Subcutaneous abdominal adipose tissue (tissue), 5 donors: ENCODE measurements around the gene RIMBP2.

Source experiments
- H3K27ac ChIP-seq: one replicate; pipeline ENCODE4 v1.7.0; 2013; ENCODE audit warnings: low read depth, mild to moderate bottlenecking, inconsistent platforms, low read length, moderate library complexity
- H3K27me3 ChIP-seq, 5 donors: one replicate each; pipeline ENCODE4 v1.7.0; 2013; ENCODE audit warnings: low read length in 5 of 5, inconsistent platforms in 1 of 5; ENCODE audit not compliant: control insufficient read depth in 5 of 5, insufficient read depth in 4 of 5
- H3K36me3 ChIP-seq, 5 donors: one replicate each; pipeline ENCODE4 v1.7.0; 2013; ENCODE audit warnings: low read length in 5 of 5; ENCODE audit not compliant: control insufficient read depth in 5 of 5, insufficient read depth in 5 of 5
- H3K4me1 ChIP-seq, 5 donors: one replicate each; pipeline ENCODE4 v1.7.0; 2013; ENCODE audit warnings: low read length in 5 of 5, mild to moderate bottlenecking in 3 of 5, moderate library complexity in 1 of 5; ENCODE audit not compliant: control insufficient read depth in 5 of 5, insufficient read depth in 5 of 5
- H3K4me3 ChIP-seq, 5 donors: one replicate each; pipeline ENCODE4 v1.7.0; 2013; ENCODE audit warnings: low read length in 5 of 5, low read depth in 1 of 5
- H3K9ac ChIP-seq, 5 donors: one replicate each; pipeline ENCODE4 v1.7.0; 2013; ENCODE audit warnings: low read length in 5 of 5, mild to moderate bottlenecking in 4 of 5, moderate library complexity in 3 of 5
- H3K9me3 ChIP-seq, 5 donors: one replicate each; pipeline ENCODE4 v1.7.0; 2013; ENCODE audit warnings: low read length in 5 of 5; ENCODE audit not compliant: control insufficient read depth in 5 of 5
- donor health status: healthy.
- donor health status: healthy.
- donor health status: healthy.
- donor health status: healthy.
- donor health status: healthy.

RIMBP2 gene

DNA sequence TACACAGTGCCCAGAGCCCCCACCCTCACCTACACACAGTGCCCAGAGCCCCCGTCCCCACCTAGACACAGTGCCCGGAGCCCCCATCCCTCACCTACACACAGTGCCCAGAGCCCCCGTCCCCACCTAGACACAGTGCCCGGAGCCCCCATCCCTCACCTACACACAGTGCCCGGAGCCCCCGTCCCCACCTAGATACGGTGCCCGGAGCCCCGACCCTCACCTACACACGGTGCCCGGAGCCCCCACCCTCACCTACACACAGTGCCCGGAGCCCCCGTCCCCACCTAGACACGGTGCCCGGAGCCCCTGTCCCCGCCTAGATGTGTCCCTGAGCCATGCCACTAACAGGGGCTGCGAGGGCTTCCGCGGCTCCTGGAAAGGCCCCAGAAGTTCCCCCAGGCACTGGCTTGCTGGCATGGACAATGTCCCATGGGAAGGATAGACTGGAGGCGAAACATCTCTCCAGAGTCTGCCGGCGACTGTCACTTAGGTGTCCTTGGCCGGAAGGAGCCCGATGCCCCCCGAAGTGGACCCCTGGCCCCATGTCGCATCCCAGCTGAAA, 232.4 kb downstream of the RIMBP2 start:
- Histone ChIP-seq H3K27ac (no peak overlapping the region), H3K9me3 (peaks cover 0 to 4% (median 0%) of the 10 kb centered on the region in 5 donors), H3K4me1 (no peaks in the 10 kb centered on the region)

DNA sequence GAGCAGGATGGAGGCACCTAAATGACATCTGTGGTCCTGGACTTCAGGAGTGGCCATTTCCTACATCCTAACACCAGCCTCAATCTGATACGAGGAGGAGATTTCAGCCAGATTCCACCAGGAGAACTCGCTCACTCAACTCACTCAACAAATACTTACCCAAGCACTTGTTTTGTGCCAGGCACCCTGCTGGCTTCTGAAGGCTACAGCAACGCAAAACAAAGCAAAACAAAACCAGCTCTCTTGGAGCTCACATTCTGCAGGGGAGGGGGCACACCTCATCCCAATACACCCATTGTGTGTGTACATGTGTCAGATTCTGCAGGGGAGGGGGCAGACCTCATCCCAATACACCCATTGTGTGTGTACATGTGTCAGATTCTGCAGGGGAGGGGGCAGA, 233.7 kb downstream of the RIMBP2 start:
- Histone ChIP-seq H3K27ac (no peak overlapping the region), H3K9me3 (peaks cover 0 to 4% (median 0%) of the 10 kb centered on the region in 5 donors), H3K4me3 (no peak overlapping the region), H3K36me3 (no peaks in the 10 kb centered on the region), H3K9ac (no peak overlapping the region), H3K27me3 (peaks cover 4 to 26% (median 17%) of the 10 kb centered on the region in 5 donors), H3K4me1 (no peaks in the 10 kb centered on the region)

More for the DNA sequence above, 232.4 kb downstream of the RIMBP2 start:
- Histone ChIP-seq H3K27me3 (peaks cover 4 to 26% (median 17%) of the 10 kb centered on the region in 5 donors), H3K4me3 (no peak overlapping the region), H3K36me3 (no peaks in the 10 kb centered on the region), H3K9ac (no peak overlapping the region)

- H3K4me3 ChIP-seq, result no peak overlapping the region
- no peak overlapping the region for H3K9ac ChIP-seq
- H3K4me1 ChIP-seq, result no peaks in the 10 kb centered on the region
- no peaks in the 10 kb centered on the region for H3K36me3 ChIP-seq
- no peak overlapping the region for H3K27ac ChIP-seq
- no peaks in the 10 kb centered on the region for H3K9me3 ChIP-seq
- H3K27me3 ChIP-seq, result peaks cover 4 to 28% (median 17%) of the 10 kb centered on the region in 5 donors
Observed at GRCh38 chr12:130481392-130481879, 234.7 kb downstream of the RIMBP2 start.

DNA sequence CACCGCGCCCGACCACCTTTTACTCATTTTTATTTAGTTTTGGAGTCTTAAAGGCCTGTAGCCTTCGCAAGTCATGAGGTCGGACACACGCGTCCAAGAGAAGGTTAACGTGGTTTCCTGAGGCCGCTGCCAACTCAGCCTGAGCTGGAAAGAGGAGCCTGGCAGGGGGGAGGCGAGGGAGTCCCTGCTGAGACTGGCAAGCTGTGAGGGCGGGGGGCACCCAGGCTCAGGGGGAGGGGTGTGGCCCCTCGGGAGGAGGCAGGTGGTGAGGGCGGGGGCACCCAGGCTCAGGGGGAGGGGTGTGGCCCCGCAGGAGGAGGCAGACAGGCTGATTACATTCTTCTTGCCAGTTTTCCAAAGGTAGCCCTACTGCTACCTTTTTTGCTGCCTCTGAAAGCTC, 235.2 kb downstream of the RIMBP2 start:
- no peaks in the 10 kb centered on the region for H3K36me3 ChIP-seq
- peaks cover 4 to 30% (median 19%) of the 10 kb centered on the region in 5 donors for H3K27me3 ChIP-seq
- no peak overlapping the region for H3K4me3 ChIP-seq
- no peak overlapping the region for H3K27ac ChIP-seq
- H3K4me1 ChIP-seq, result no peaks in the 10 kb centered on the region
- H3K9ac ChIP-seq, result no peak overlapping the region
- no peaks in the 10 kb centered on the region for H3K9me3 ChIP-seq

DNA sequence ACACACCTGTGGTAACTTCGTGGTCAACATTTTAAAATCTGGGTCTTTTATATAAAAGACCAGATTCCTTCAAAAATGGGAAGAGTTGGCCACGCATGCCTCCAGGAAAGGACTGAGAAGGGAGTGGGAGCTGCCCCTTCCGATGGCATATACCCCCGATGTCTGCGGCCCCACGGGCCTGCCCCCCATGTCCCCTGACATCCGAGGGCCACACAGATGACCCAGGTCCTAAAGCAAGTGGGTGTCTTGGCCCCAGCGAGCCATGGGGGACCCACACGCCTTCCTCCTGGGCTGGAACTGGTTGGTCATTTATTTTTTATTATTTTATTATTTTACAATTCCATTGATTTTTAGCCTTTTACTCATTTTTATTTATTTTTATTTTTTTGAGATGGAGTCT, 235.9 kb downstream of the RIMBP2 start:
- no peak overlapping the region for H3K9ac ChIP-seq
- H3K4me3 ChIP-seq, result no peak overlapping the region

DNA sequence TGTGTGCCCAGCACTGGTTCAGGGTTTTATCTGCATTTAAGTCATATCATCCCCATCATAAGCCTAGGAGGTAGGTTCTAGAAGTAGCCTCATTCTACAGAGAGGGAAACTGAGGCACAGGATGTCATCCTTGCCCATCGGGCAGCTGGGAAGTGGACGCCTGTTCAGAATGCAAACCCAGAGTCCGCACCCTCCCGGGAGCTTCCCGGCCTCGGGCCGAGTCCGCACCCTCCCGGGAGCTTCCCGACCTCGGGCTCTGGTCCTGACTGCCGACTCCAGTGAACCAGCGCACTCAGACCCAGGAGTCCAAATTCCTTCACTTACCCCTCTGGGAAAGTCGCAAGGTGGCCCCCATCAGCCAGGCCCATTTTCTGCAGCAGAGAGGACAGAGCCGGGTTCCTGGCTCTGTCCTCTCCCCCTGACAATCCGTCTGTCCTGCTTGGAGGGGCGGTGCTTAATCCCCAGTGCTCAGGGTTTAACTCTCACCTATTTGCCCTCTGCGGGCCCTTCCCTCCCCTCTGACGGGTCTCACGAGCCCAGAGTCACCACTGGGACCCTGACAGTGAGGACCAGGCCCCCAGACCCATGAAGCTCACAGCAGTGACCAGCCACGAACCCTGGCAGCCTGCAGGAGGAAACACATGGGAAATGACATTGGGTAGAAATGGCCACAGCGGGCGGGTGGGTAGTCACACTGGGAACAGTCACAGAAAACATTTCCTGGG, 236.5 kb downstream of the RIMBP2 start:
- peaks cover 4 to 27% (median 17%) of the 10 kb centered on the region in 5 donors for H3K27me3 ChIP-seq
- no peak overlapping the region for H3K27ac ChIP-seq
- H3K4me3 ChIP-seq, result no peak overlapping the region
- H3K9ac ChIP-seq, result no peak overlapping the region
- H3K9me3 ChIP-seq, result no peaks in the 10 kb centered on the region
- no peaks in the 10 kb centered on the region for H3K36me3 ChIP-seq
- H3K4me1 ChIP-seq, result no peaks in the 10 kb centered on the region

More for the DNA sequence above, 235.9 kb downstream of the RIMBP2 start:
- Histone ChIP-seq H3K27me3 (peaks cover 4 to 27% (median 18%) of the 10 kb centered on the region in 5 donors), H3K4me1 (no peaks in the 10 kb centered on the region), H3K36me3 (no peaks in the 10 kb centered on the region), H3K27ac (no peak overlapping the region), H3K9me3 (no peaks in the 10 kb centered on the region)

DNA sequence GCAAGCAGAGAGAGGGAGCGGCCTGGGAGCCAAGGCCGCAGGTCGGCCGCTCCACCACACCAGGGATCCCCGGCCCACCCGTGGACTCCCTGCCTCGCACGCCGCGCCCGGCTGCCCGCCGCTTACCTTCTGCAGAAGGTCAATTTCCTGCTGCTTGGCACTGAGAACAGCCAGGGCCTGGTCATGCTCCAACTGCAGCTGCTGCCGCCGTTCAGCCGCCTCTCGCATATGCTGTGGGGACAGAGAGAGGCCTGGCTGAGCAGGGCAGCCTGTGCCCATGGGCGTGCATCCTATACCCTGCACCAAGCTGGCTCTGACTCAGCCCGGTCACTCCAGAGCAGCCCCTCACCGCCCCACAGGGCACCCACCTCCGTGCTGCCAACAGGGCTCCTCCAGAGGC, 237.3 kb downstream of the RIMBP2 start:
- H3K27ac ChIP-seq, result no peak overlapping the region
- no peak overlapping the region for H3K4me3 ChIP-seq
- peaks cover 0 to 22% (median 17%) of the 10 kb centered on the region in 5 donors for H3K27me3 ChIP-seq
- H3K36me3 ChIP-seq, result no peaks in the 10 kb centered on the region
- H3K4me1 ChIP-seq, result no peaks in the 10 kb centered on the region
- H3K9me3 ChIP-seq, result no peaks in the 10 kb centered on the region
- H3K9ac ChIP-seq, result no peak overlapping the region

DNA sequence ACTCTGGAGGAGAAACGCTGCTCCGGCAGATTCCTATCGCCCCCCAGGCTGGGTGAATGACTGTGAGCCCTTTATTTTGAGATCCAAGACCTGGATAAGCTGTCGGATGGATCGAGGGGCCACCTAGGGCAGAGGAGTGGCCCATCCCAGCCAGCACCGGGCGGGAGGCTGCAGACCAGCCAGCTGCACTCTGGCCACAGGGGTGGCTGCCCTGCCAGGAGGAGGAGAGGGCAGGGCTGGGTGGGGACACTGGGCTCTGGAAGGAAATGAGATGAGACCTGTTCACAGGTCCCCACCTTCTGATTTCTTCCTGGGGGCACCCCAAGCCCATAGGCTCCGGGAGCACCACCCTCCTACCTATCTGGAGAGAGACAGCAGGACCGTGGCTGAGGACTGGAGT, 238.4 kb downstream of the RIMBP2 start:
- Histone ChIP-seq H3K4me1 (peaks cover 0 to 4% (median 0%) of the 10 kb centered on the region in 5 donors), H3K36me3 (no peaks in the 10 kb centered on the region), H3K27me3 (peaks cover 0 to 22% (median 17%) of the 10 kb centered on the region in 5 donors), H3K4me3 (no peak overlapping the region), H3K9me3 (no peaks in the 10 kb centered on the region), H3K9ac (no peak overlapping the region), H3K27ac (no peak overlapping the region)

GRCh38 chr12:130477266-130477665, 238.8 kb downstream of the RIMBP2 start:
- Histone ChIP-seq H3K36me3 (no peaks in the 10 kb centered on the region), H3K4me1 (peaks cover 0 to 4% (median 0%) of the 10 kb centered on the region in 5 donors), H3K27ac (no peak overlapping the region), H3K4me3 (no peak overlapping the region), H3K9ac (no peak overlapping the region), H3K9me3 (no peaks in the 10 kb centered on the region), H3K27me3 (peaks cover 0 to 22% (median 14%) of the 10 kb centered on the region in 5 donors)

GRCh38 chr12:130476451-130477135, 239.5 kb downstream of the RIMBP2 start:
- Histone ChIP-seq H3K27ac (no peak overlapping the region), H3K27me3 (peaks cover 0 to 16% (median 12%) of the 10 kb centered on the region in 5 donors)

More at GRCh38 chr12:130476451-130477135, 239.5 kb downstream of the RIMBP2 start:
- H3K9me3 ChIP-seq, result no peaks in the 10 kb centered on the region
- H3K4me1 ChIP-seq, result peaks cover 0 to 4% (median 0%) of the 10 kb centered on the region in 5 donors
- H3K9ac ChIP-seq, result no peak overlapping the region
- no peak overlapping the region for H3K4me3 ChIP-seq
- no peaks in the 10 kb centered on the region for H3K36me3 ChIP-seq
